Kidney (tissue), 14 donors: Measurements from ENCODE around the gene OR51T1. TPM values are rescaled to one million over a fixed set of nuclear protein-coding genes. Genes with fewer than 3 reads are reported as not detected.
A peak's percentile ranks its signal among the peaks of the same experiment; 100 is the strongest.
"Not testable (repeated sequence)": the region's sequence is repeated elsewhere in the genome, so short reads cannot be mapped to it uniquely, and the experiment has no call there.

Experiments
- DNase-seq, 5 donors: peaks; one replicate each; pipeline ENCODE4 v3.0.0-alpha.2; 2013 to 2020
- FAIRE-seq: peaks from 2 replicates; lab custom pipeline; 2012; peaks lifted over from hg19 to GRCh38; lab: Jason Lieb, UNC
- H3K27ac ChIP-seq, 2 donors: one replicate each; pipeline ENCODE4 v1.7.0; 2013; ENCODE audit warnings: low read depth in 2 of 2, low read length in 2 of 2, inconsistent platforms in 1 of 2
- H3K27me3 ChIP-seq: one replicate; pipeline ENCODE4 v1.7.1; 2013; ENCODE audit warnings: low read length, inconsistent platforms; ENCODE audit not compliant: control insufficient read depth, insufficient read depth
- H3K36me3 ChIP-seq, 3 donors: one replicate each; pipeline versions ENCODE4 v1.7.0 to v1.7.1; 2013; ENCODE audit warnings: low read length in 3 of 3, control low read depth in 1 of 3, inconsistent platforms in 1 of 3; ENCODE audit not compliant: insufficient read depth in 3 of 3, control insufficient read depth in 2 of 3
- H3K4me1 ChIP-seq, 3 donors: one replicate each; pipeline versions ENCODE4 v1.7.0 to v1.7.1; 2013; ENCODE audit warnings: low read length in 3 of 3, inconsistent platforms in 1 of 3, low read depth in 1 of 3; ENCODE audit not compliant: control insufficient read depth in 2 of 3, insufficient read depth in 2 of 3
- H3K4me3 ChIP-seq, 3 donors: one replicate each; pipeline versions ENCODE4 v1.7.0 to v1.8.1; 2013; ENCODE audit warnings: low read length in 3 of 3, control low read depth in 1 of 3, inconsistent platforms in 1 of 3
- H3K9ac ChIP-seq, 3 donors: one replicate each; pipeline versions ENCODE4 v1.7.0 to v1.7.1; 2013; ENCODE audit warnings: low read length in 3 of 3, control low read depth in 1 of 3, inconsistent platforms in 1 of 3
- H3K9me3 ChIP-seq, 3 donors: one replicate each; pipeline versions ENCODE4 v1.7.0 to v1.7.1; 2013; ENCODE audit warnings: low read length in 3 of 3, control low read depth in 1 of 3, inconsistent platforms in 1 of 3; ENCODE audit not compliant: control insufficient read depth in 2 of 3, insufficient read depth in 1 of 3
- intact Hi-C: fragments of 100-400 bp; cut with DNase I; formaldehyde crosslinking; loops from one replicate; pipeline ENCODE4 v1.11.1; 2022
- polyA plus RNA-seq: library from polyadenylated mRNA; stranded (reverse); fragments of 350-450 nt; fragmentation: Illumina TruSeq; extraction: RNeasy Lipid Tissue Mini Kit (QIAGEN cat#74804); gene quantifications from one replicate; pipeline ENCODE4 v1.2.3, GENCODE V29; 2014; ENCODE audit warnings: low read depth, low replicate concordance; ENCODE audit not compliant: insufficient read depth
- total RNA-seq: library from RNA; stranded (reverse); fragmentation: NEBNext Ultra II Directional; extraction: Animal tissue kit (Norgen Biotek cat#: 25700); gene quantifications from one replicate; pipeline ENCODE4 v1.2.1, GENCODE V29; 2021
- TF ChIP-seq, protein P1 (sequence below): IDR thresholded peaks from 3 replicates; pipeline ENCODE4 v1.5.1; 2012; ENCODE audit warnings: mild to moderate bottlenecking, moderate library complexity, borderline replicate concordance; ENCODE audit not compliant: insufficient read depth; ENCODE audit errors: extremely low read depth
- donor health status: control.
- donor health status: control.
- donor health status: control.
- donor health status: control.
- donor health status: control.
- donor health status: DM: yes; HTN: yes; CAD: no.
- donor health status: Normal renal cell carcinoma (clear cell type).

Gene OR51T1
- total and polyA plus RNA-seq, 2 donors from 2014 or later: not detected

DNA sequence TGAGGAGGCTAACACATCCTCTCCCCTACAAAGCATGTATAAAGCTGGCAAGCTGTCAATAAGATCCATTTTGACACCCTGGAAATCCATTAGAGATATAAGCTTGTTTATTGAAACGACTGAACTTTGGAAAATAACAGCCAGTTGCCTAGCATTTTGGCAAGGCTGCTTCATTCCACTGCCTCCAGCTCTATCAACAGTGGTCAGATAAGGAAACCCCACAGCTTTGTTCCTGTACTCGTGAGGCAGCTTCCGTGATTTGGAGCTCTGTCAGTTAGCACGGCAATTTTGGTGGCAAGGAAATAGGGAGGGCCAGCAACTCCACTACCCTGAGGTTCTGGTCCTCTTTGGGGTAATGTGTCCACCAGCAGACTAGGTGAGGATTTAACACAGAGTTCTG lies 30.7 kb upstream of the OR51T1 start:
- DNase-seq (peak in 1 of 5 donors; percentile 5), FAIRE-seq (no peak)
- no peak overlapping the region for H3K9ac ChIP-seq
- TF ChIP-seq, protein P1, sequence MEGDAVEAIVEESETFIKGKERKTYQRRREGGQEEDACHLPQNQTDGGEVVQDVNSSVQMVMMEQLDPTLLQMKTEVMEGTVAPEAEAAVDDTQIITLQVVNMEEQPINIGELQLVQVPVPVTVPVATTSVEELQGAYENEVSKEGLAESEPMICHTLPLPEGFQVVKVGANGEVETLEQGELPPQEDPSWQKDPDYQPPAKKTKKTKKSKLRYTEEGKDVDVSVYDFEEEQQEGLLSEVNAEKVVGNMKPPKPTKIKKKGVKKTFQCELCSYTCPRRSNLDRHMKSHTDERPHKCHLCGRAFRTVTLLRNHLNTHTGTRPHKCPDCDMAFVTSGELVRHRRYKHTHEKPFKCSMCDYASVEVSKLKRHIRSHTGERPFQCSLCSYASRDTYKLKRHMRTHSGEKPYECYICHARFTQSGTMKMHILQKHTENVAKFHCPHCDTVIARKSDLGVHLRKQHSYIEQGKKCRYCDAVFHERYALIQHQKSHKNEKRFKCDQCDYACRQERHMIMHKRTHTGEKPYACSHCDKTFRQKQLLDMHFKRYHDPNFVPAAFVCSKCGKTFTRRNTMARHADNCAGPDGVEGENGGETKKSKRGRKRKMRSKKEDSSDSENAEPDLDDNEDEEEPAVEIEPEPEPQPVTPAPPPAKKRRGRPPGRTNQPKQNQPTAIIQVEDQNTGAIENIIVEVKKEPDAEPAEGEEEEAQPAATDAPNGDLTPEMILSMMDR: no peak
- no peaks in the 10 kb centered on the region for H3K27me3 ChIP-seq
- H3K4me1 ChIP-seq: no peaks in the 10 kb centered on the region
- H3K4me3 ChIP-seq: no peak overlapping the region
- H3K27ac ChIP-seq: no peak overlapping the region
- H3K36me3 ChIP-seq: no peaks in the 10 kb centered on the region
- intact Hi-C loops: no loop called here
- no peaks in the 10 kb centered on the region for H3K9me3 ChIP-seq

DNA sequence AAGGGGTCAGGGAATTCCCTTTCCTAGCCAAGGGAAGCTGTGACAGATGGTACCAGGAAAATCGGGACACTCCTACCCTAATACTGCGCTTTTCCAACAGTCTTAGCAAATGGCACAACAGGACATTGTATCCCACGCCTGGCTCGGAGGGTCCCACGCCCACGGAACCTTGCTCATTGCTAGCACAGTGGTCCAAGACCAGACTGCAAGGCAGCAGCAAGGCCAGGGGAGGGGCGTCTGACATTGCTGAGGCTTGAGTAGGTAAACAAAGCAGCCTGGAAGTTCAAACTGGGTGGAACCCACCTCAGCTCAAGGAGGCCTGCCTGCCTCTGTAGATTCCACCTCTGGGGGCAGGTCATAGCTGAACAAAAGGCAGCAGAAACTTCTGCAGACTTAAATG lies 27.4 kb upstream of the OR51T1 start:
- H3K4me1 ChIP-seq, H3K9ac ChIP-seq, intact Hi-C loops, H3K36me3 ChIP-seq, H3K9me3 ChIP-seq, H3K4me3 ChIP-seq, DNase-seq, H3K27me3 ChIP-seq, FAIRE-seq, H3K27ac ChIP-seq: not testable (repeated sequence)

DNA sequence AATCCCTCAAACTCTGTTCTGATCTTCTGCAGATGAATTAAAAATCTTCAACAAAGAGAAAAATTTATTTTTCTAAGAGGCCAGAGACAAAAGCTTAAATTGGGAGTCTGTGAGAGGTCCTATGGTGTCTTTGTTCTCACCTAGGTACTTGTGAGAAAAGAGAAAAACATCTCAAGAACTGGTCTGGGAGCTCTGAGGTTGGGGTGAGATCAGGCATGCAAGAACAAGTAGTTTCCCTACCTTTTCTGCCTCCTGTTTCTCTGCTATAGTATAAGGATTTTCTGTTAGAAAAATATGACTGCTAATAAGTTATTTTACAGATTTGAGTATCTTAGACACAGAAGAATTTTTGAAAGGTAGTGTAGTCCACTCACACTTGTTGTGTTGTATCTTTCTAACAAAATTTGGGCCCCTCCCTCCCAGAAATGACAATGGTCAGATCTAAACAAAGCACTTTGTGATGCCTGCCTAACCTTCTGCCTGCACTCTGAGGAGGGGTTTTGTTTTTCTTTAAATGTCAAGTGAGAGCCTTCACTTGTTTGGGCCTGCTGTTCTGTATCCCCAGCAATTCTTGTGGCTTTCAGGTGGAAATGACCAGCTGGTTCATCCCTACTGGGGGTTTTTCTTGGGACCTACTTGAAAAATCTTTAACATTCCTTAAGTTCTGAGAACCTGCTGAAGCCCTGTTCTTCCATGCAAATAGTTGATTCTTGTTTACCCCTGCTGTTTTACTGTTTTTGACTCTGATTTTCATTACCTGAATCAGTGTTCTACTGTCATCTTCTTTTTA lies 19.1 kb upstream of the OR51T1 start:
- Histone ChIP-seq H3K27me3 (no peaks in the 10 kb centered on the region), H3K9me3 (no peaks in the 10 kb centered on the region), H3K4me1 (no peaks in the 10 kb centered on the region), H3K36me3 (no peaks in the 10 kb centered on the region), H3K27ac (no peak overlapping the region), H3K9ac (no peak overlapping the region), H3K4me3 (no peak overlapping the region)
- TF ChIP-seq, protein P1: no peak
- DNase-seq (no peak), FAIRE-seq (no peak)
- intact Hi-C loops: no loop called here

DNA sequence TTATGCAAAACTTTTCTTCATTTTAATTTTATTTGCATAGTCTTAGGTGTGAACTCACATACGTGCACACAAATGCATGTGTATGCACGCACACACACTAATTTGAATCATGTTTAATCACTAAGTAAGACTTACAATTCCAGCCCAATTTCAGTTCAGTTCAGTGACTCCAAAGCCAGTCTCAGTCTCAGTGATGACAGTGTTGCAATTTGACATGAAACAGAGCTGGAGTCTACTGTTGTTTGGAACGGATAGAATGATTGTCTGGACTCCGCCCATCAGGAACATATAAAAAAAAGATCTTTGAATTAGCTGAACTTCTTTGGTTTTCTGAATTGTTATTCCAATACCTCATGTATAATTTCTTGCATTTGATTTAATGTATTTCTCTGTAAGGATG lies 17.8 kb upstream of the OR51T1 start:
- Histone ChIP-seq H3K27ac (no peak overlapping the region), H3K27me3 (no peaks in the 10 kb centered on the region), H3K4me1 (no peaks in the 10 kb centered on the region), H3K9me3 (no peaks in the 10 kb centered on the region), H3K9ac (no peak overlapping the region), H3K4me3 (no peak overlapping the region), H3K36me3 (no peaks in the 10 kb centered on the region)
- TF ChIP-seq, protein P1: no peak
- FAIRE-seq (no peak), DNase-seq (no peak)
- intact Hi-C loops: no loop called here
